ENCODE measurements around the gene VAV3.
A peak's percentile ranks its signal among the peaks of the same experiment; 100 is the strongest.
"Not testable (repeated sequence)": the region's sequence is repeated elsewhere in the genome, so short reads cannot be mapped to it uniquely, and the experiment has no call there.

The VAV3 gene

GRCh38 chr1:107935396-107936064 lies 29.4 kb downstream of the VAV3 start:
- DNase-seq: peak; percentile 16

GRCh38 chr1:107934578-107934977 lies 30.4 kb downstream of the VAV3 start:
- DNase-seq: no peak

GRCh38 chr1:107933736-107934135 lies 31.2 kb downstream of the VAV3 start:
- DNase-seq: no peak

GRCh38 chr1:107930292-107930691 lies 34.7 kb downstream of the VAV3 start:
- no peak for DNase-seq

- no peak for DNase-seq
Observed at GRCh38 chr1:107927820-107928219, 37.2 kb downstream of the VAV3 start.

- no peak for DNase-seq
Observed at GRCh38 chr1:107926436-107927080, 38.4 kb downstream of the VAV3 start.

GRCh38 chr1:107925565-107925964 lies 39.4 kb downstream of the VAV3 start:
- no peak for DNase-seq

- DNase-seq: no peak
Observed at GRCh38 chr1:107920999-107921398, 44.0 kb downstream of the VAV3 start.

- no peak for DNase-seq
Observed at GRCh38 chr1:107920561-107920960, 44.4 kb downstream of the VAV3 start.

- no peak for DNase-seq
Observed at GRCh38 chr1:107919953-107920352, 45.0 kb downstream of the VAV3 start.

- no peak for DNase-seq
Observed at GRCh38 chr1:107914119-107914765, 50.7 kb downstream of the VAV3 start.

- DNase-seq: no peak
Observed at GRCh38 chr1:107912656-107913055, 52.3 kb downstream of the VAV3 start.

- no peak for DNase-seq
Observed at GRCh38 chr1:107900090-107900945, 64.7 kb downstream of the VAV3 start.

GRCh38 chr1:107899655-107900054 lies 65.3 kb downstream of the VAV3 start:
- DNase-seq: no peak

GRCh38 chr1:107897438-107898345 lies 67.3 kb downstream of the VAV3 start:
- DNase-seq: peak; percentile 6

GRCh38 chr1:107896936-107897335 lies 68.0 kb downstream of the VAV3 start:
- DNase-seq: no peak

GRCh38 chr1:107896401-107896800 lies 68.6 kb downstream of the VAV3 start:
- DNase-seq: no peak

- DNase-seq: no peak
Observed at GRCh38 chr1:107895403-107896191, 69.4 kb downstream of the VAV3 start.

- no peak for DNase-seq
Observed at GRCh38 chr1:107894605-107895004, 70.4 kb downstream of the VAV3 start.

- not testable (repeated sequence) for DNase-seq
Observed at GRCh38 chr1:107893350-107893749, 71.6 kb downstream of the VAV3 start.

- DNase-seq: no peak
Observed at GRCh38 chr1:107889524-107889923, 75.5 kb downstream of the VAV3 start.

All from CD4-positive, alpha-beta T cell treated with Interleukin-21 for 1 hour (primary cell).